Measurements from ENCODE around the gene GADL1. TPM values are rescaled to one million over a fixed set of nuclear protein-coding genes. Genes with fewer than 3 reads are reported as not detected.

Gene GADL1
- total RNA-seq, 1 experiment from 2014 or later, result 0.09 TPM

DNA sequence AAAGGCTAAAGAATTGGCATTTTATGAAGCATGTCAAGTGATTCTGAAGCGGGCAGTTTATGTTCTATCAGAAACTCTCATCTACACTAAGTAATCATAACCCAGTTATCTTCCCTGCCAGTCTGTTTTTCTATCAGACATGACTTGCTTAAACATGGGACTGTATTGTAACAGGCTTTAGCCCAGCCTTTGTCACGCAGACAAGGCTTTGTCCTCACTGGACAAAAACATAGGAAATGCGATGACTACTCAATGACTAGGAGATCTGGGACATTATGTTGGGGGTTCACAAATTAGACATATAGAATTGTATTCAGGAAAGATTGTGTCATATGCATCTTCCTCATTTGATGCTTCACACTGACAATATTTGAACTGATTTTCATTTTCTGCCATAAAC is 115.5 kb downstream of the GADL1 start:
- Histone ChIP-seq H4K20me1 (ENCODE audit: control insufficient read depth, insufficient read depth, insufficient read length) (no peaks in the 10 kb centered on the region), H2BK15ac (ENCODE audit: low read depth, low read length) (no peak overlapping the region), H3K79me2 (ENCODE audit: insufficient read depth, low read length) (no peaks in the 10 kb centered on the region), H3K23me2 (ENCODE audit: insufficient read length, low read depth, low read length, poor library complexity, severe bottlenecking) (no peaks in the 10 kb centered on the region), H3K4me2 (ENCODE audit: insufficient read depth, insufficient read length, low read length) (no peak overlapping the region), H3K56ac (ENCODE audit: insufficient read length, low read depth, low read length) (no peak overlapping the region), H2BK12ac (ENCODE audit: insufficient read length, low read depth, low read length) (no peak overlapping the region), H3K79me1 (ENCODE audit: insufficient read depth, low read depth, low read length, poor library complexity, severe bottlenecking) (no peaks in the 10 kb centered on the region), H4K5ac (ENCODE audit: insufficient read length, low read depth, low read length) (no peak overlapping the region), H3K4me1 (ENCODE audit: insufficient read depth, low read length) (no peaks in the 10 kb centered on the region), H3K23ac (ENCODE audit: insufficient read length, low read depth, low read length) (no peak overlapping the region), H3T11ph (ENCODE audit: low read length) (no peak overlapping the region), H3K18ac (ENCODE audit: insufficient read length, low read depth, low read length) (no peak overlapping the region), H3K4ac (ENCODE audit: low read depth, low read length) (no peak overlapping the region), H3K27me3 (ENCODE audit: insufficient read depth, low read length) (no peaks in the 10 kb centered on the region), H4K91ac (ENCODE audit: insufficient read length, low read depth, low read length) (no peak overlapping the region), H3K14ac (ENCODE audit: insufficient read depth, low read length) (no peak overlapping the region), H2AFZ (ENCODE audit: low read length) (no peak overlapping the region), H3K27ac (ENCODE audit: insufficient read length, low read depth, low read length) (no peak overlapping the region), H2BK20ac (ENCODE audit: low read depth, low read length, poor library complexity, severe bottlenecking) (no peak overlapping the region), H3K9me3 (ENCODE audit: control insufficient read depth, low read depth, low read length) (no peaks in the 10 kb centered on the region), H3K9ac (ENCODE audit: extremely low read depth, insufficient read length, low read length) (no peak overlapping the region), H2AK5ac (ENCODE audit: insufficient read length, low read length) (no peak overlapping the region), H2BK120ac (ENCODE audit: low read depth, low read length, poor library complexity, severe bottlenecking) (no peak overlapping the region), H4K8ac (replicated peaks; ENCODE audit: insufficient read length, low read depth, low read length) (no peak overlapping the region), H2BK5ac (ENCODE audit: insufficient read length, low read length) (no peak overlapping the region)
- H3K27me3 Mint-ChIP-seq (ENCODE audit: low read depth), result no peaks in the 10 kb centered on the region
- no peak overlapping the region for H3K27ac Mint-ChIP-seq
- no peaks in the 10 kb centered on the region for H3K9me3 Mint-ChIP-seq
- H3K36me3 Mint-ChIP-seq (ENCODE audit: insufficient read depth in 1 of 3, low read depth in 3 of 3), result no peaks in the 10 kb centered on the region
- TF ChIP-seq, protein P1, sequence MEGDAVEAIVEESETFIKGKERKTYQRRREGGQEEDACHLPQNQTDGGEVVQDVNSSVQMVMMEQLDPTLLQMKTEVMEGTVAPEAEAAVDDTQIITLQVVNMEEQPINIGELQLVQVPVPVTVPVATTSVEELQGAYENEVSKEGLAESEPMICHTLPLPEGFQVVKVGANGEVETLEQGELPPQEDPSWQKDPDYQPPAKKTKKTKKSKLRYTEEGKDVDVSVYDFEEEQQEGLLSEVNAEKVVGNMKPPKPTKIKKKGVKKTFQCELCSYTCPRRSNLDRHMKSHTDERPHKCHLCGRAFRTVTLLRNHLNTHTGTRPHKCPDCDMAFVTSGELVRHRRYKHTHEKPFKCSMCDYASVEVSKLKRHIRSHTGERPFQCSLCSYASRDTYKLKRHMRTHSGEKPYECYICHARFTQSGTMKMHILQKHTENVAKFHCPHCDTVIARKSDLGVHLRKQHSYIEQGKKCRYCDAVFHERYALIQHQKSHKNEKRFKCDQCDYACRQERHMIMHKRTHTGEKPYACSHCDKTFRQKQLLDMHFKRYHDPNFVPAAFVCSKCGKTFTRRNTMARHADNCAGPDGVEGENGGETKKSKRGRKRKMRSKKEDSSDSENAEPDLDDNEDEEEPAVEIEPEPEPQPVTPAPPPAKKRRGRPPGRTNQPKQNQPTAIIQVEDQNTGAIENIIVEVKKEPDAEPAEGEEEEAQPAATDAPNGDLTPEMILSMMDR (conservative IDR thresholded peaks at IDR 0.05), result no peak
- no peak for DNase-seq
- H3K4me1 Mint-ChIP-seq, result peaks cover 2 to 3% of the 10 kb centered on the region in 2 experiments; a peak in 2 of 4 replicates
- H3K4me3 Mint-ChIP-seq, result no peak overlapping the region
- no CpG with 5 or more reads among the region's 3 CpGs for WGBS (ENCODE audit: extremely low coverage, insufficient read length, low lambda C conversion rate)

Measured in H9 (cell line).